GM23338 (cell line): ENCODE data around the gene CMTM6. TPM values are rescaled to one million over a fixed set of nuclear protein-coding genes. Genes with fewer than 3 reads are reported as not detected.

ENCODE experiments used
- ATAC-seq: fragments of 200-7000 bp; cut with Tn5 transposase; 3 replicates; pipeline ENCODE4 v1.9.1; 2020
- DNase-seq: peaks from one replicate; pipeline ENCODE4 v3.0.0-alpha.2; 2015; ENCODE audit warnings: low spot score
- H2AFZ ChIP-seq: fragments of 200-600 bp; sonication (generic); 2 replicates; pipeline ENCODE4 v1.8.0; 2016; ENCODE audit warnings: antibody characterized with exemption, mild to moderate bottlenecking, moderate library complexity
- H3F3A ChIP-seq: fragments of 200-600 bp; sonication (generic); replicated peaks from 2 replicates; pipeline ENCODE4 v1.8.0; 2017; ENCODE audit warnings: antibody characterized with exemption, mixed run types, low read depth
- H3K27ac ChIP-seq: fragments of 200-600 bp; sonication (generic); 2 replicates; pipeline ENCODE4 v1.6.1; 2016; ENCODE audit warnings: low read depth
- H3K27me3 ChIP-seq: fragments of 200-600 bp; sonication (generic); 2 replicates; pipeline ENCODE4 v1.8.0; 2016; ENCODE audit warnings: mild to moderate bottlenecking, mixed run types, moderate library complexity; ENCODE audit not compliant: insufficient read depth
- H3K36me3 ChIP-seq: fragments of 200-600 bp; sonication (generic); 2 replicates; pipeline ENCODE4 v1.8.0; 2016; ENCODE audit warnings: mild to moderate bottlenecking; ENCODE audit not compliant: insufficient read depth
- H3K4me1 ChIP-seq: fragments of 200-600 bp; sonication (generic); 2 replicates; pipeline ENCODE4 v1.8.0; 2016; ENCODE audit warnings: mild to moderate bottlenecking, moderate library complexity; ENCODE audit not compliant: insufficient read depth
- H3K4me2 ChIP-seq: fragments of 200-600 bp; sonication (generic); 2 replicates; pipeline ENCODE4 v1.7.1; 2017; ENCODE audit warnings: mixed run types
- H3K4me3 ChIP-seq: fragments of 200-600 bp; sonication (generic); 2 replicates; pipeline ENCODE4 v1.6.1; 2016; ENCODE audit warnings: mixed run types
- H3K79me2 ChIP-seq: fragments of 200-600 bp; sonication (generic); replicated peaks from 2 replicates; pipeline ENCODE4 v1.8.0; 2017; ENCODE audit warnings: mild to moderate bottlenecking; ENCODE audit not compliant: insufficient read depth
- H3K9me2 ChIP-seq: fragments of 200-600 bp; sonication (generic); 2 replicates; pipeline ENCODE4 v1.8.0; 2017; ENCODE audit not compliant: insufficient read depth
- H4K20me1 ChIP-seq: fragments of 200-600 bp; sonication (generic); replicated peaks from 2 replicates; pipeline ENCODE4 v1.8.0; 2017; ENCODE audit warnings: mild to moderate bottlenecking; ENCODE audit not compliant: insufficient read depth
- H3K27ac Mint-ChIP-seq: 2 replicates; pipeline ENCODE4 v1.8.0; 2020; ENCODE audit warnings: inconsistent platforms, mild to moderate bottlenecking, moderate library complexity, mixed read lengths
- H3K27me3 Mint-ChIP-seq: 3 replicates; pipeline ENCODE4 v1.8.0; 2022; ENCODE audit warnings: low read depth, mild to moderate bottlenecking, moderate library complexity, mixed read lengths, inconsistent platforms; ENCODE audit not compliant: insufficient read depth, poor library complexity
- H3K36me3 Mint-ChIP-seq: 3 replicates; pipeline ENCODE4 v1.8.0; 2021; ENCODE audit warnings: low read depth, mild to moderate bottlenecking, inconsistent platforms, moderate library complexity, mixed read lengths
- H3K4me1 Mint-ChIP-seq: 3 replicates; pipeline ENCODE4 v1.8.0; 2020; ENCODE audit warnings: mild to moderate bottlenecking, inconsistent platforms, mixed read lengths
- H3K4me3 Mint-ChIP-seq: 3 replicates; pipeline ENCODE4 v1.8.0; 2021; ENCODE audit warnings: moderate library complexity, mild to moderate bottlenecking, inconsistent platforms, mixed read lengths
- H3K9me3 Mint-ChIP-seq: 3 replicates; pipeline ENCODE4 v1.8.0; 2020; ENCODE audit warnings: moderate library complexity, mild to moderate bottlenecking, inconsistent platforms, mixed read lengths
- CREB1 ChIP-seq: fragments of 250-450 bp; sonication (Bioruptor Pico); IDR thresholded peaks from 2 replicates; pipeline ENCODE4 v1.5.0; 2020; ENCODE audit warnings: low read depth, mild to moderate bottlenecking, moderate library complexity
- JUNB ChIP-seq: IDR thresholded peaks from one replicate; pipeline ENCODE4 v1.6.1; 2016; ENCODE audit warnings: antibody characterized with exemption; ENCODE audit not compliant: unreplicated experiment
- STAT1 ChIP-seq: IDR thresholded peaks from one replicate; pipeline ENCODE4 v1.6.1; 2016; ENCODE audit warnings: antibody characterized with exemption; ENCODE audit not compliant: unreplicated experiment
- ZNF114 ChIP-seq: fragments of 250-450 bp; sonication (Bioruptor Pico); IDR thresholded peaks from 2 replicates; pipeline ENCODE4 v1.5.0; 2020; ENCODE audit warnings: mild to moderate bottlenecking, moderate library complexity
- ZNF331 ChIP-seq: fragments of 250-450 bp; sonication (Bioruptor Pico); IDR thresholded peaks from 2 replicates; pipeline ENCODE4 v1.5.0; 2020; ENCODE audit warnings: low read depth, mild to moderate bottlenecking, moderate library complexity
- microRNA-seq: library from miRNA; unstranded; fragments of <30 nt; microRNA quantifications from one replicate; pipeline ENCODE4, GENCODE V29; 2017
- polyA plus RNA-seq: library from polyadenylated mRNA; unstranded; fragments of >200 nt; fragmentation: Nextera tagmentation; extraction: Ambion mirVana; gene quantifications from 2 replicates; pipeline ENCODE4 v1.2.1, GENCODE V29; 2016
- small RNA-seq: library from RNA; depleted of rRNA; stranded (forward); fragments of <200 nt; gene quantifications from one replicate; pipeline ENCODE3, GENCODE V24; 2014; ENCODE audit warnings: low replicate concordance
- total RNA-seq: library from RNA; depleted of rRNA; stranded (reverse); fragments of >200 nt; shearing (Covaris generic); gene quantifications from 2 replicates; pipeline ENCODE4 v1.2.3, GENCODE V29; 2014; rRNA removed

Gene CMTM6
- total and polyA plus RNA-seq, 2 experiments from 2014 or later = 42.3 to 123 TPM

GRCh38 chr3:32431481-32431880, 71.2 kb downstream of the CMTM6 start:
- Mint-ChIP-seq H3K27ac (no peak overlapping the region), H3K9me3 (no peaks in the 10 kb centered on the region), H3K4me1 (peaks cover 9% of the 10 kb centered on the region), H3K27me3 (peaks cover 5% of the 10 kb centered on the region), H3K4me3 (no peak overlapping the region), H3K36me3 (no peaks in the 10 kb centered on the region; the same call in 2 of the 3 replicates)
- no peak overlapping the region for H3K27ac ChIP-seq
- H3K9me2 ChIP-seq = no peaks in the 10 kb centered on the region
- no peak overlapping the region for H3K4me2 ChIP-seq
- H3K27me3 ChIP-seq = no peaks in the 10 kb centered on the region
- H4K20me1 ChIP-seq = no peaks in the 10 kb centered on the region; the same call in 1 of the 2 replicates
- H3K36me3 ChIP-seq = no peaks in the 10 kb centered on the region
- no peak for DNase-seq
- no peak for TF ChIP-seq CREB1 (CRISPR knock-in tag)
- no peak for TF ChIP-seq JUNB
- TF ChIP-seq ZNF331 (CRISPR knock-in tag) = no peak
- no peak for TF ChIP-seq STAT1
- TF ChIP-seq ZNF114 (CRISPR knock-in tag) = no peak
- H3F3A ChIP-seq = no peaks in the 10 kb centered on the region
- no peak overlapping the region for H2AFZ ChIP-seq
- peaks cover 7% of the 10 kb centered on the region for H3K4me1 ChIP-seq
- H3K4me3 ChIP-seq = no peak overlapping the region
- peaks cover 24% of the 10 kb centered on the region for H3K79me2 ChIP-seq
- ATAC-seq = no peak

Small RNA genes lying within 50 kb of the gene (microRNA-seq; reads per million reads assigned to microRNA genes)
- gene MIR548AY = not detected

Small RNA genes lying within 50 kb of the gene (small RNA-seq; reads per million reads assigned to genes)
- gene MIR548AY = not detected

Other genes starting within 250 kb of the CMTM6 start
- gene CMTM7, start 111.0 kb downstream of the CMTM6 start, total RNA-seq = 23.6 and 32.2 TPM in 2 replicates
- 88.3 and 93.6 TPM in 2 replicates for gene CMTM7, start 111.0 kb downstream of the CMTM6 start, polyA plus RNA-seq
- gene DYNC1LI1, start 68.0 kb upstream of the CMTM6 start, total RNA-seq = 45.1 and 52.9 TPM in 2 replicates
- 41.7 and 48.0 TPM in 2 replicates for gene DYNC1LI1, start 68.0 kb upstream of the CMTM6 start, polyA plus RNA-seq
- gene CNOT10, start 182.3 kb upstream of the CMTM6 start, total RNA-seq = 46.9 and 58.1 TPM in 2 replicates
- 24.2 and 27.2 TPM in 2 replicates for gene CNOT10, start 182.3 kb upstream of the CMTM6 start, polyA plus RNA-seq